A549 (cell line): ENCODE data around the gene DRD1.

ENCODE experiments used
- BHLHE40 ChIP-seq: IDR thresholded peaks from 2 replicates; pipeline ENCODE4 v1.6.1; 2012; ENCODE audit warnings: low read depth, low read length, inconsistent platforms
- CTCF ChIP-seq: fragments of >200 bp; sonication (Bioruptor Twin); formaldehyde crosslinking; IDR thresholded peaks from 3 replicates; pipeline ENCODE4 v1.5.1; 2016
- HMGXB4 ChIP-seq: fragments of 250-450 bp; sonication (Bioruptor Pico); IDR thresholded peaks from 2 replicates; pipeline ENCODE4 v1.5.0; 2021; ENCODE audit warnings: mild to moderate bottlenecking, moderate library complexity, borderline replicate concordance
- JUN ChIP-seq, 2 experiments: fragments of >200 bp; sonication (Bioruptor Twin); formaldehyde crosslinking; IDR thresholded peaks; 2 replicates in 1 of 2; 3 replicates in 1 of 2; pipeline ENCODE4 v1.6.1; 2016 to 2017
- JUNB ChIP-seq: fragments of >200 bp; sonication (Bioruptor Twin); formaldehyde crosslinking; IDR thresholded peaks from 2 replicates; pipeline ENCODE4 v1.6.1; 2016
- NPAS2 ChIP-seq: fragments of 250-450 bp; sonication (Bioruptor Pico); IDR thresholded peaks from 2 replicates; pipeline ENCODE4 v1.8.0; 2022; ENCODE audit warnings: mild to moderate bottlenecking, moderate library complexity, borderline replicate concordance
- POLR2A ChIP-seq: IDR thresholded peaks from 2 replicates; pipeline ENCODE4 v1.6.1; 2012; ENCODE audit warnings: mild to moderate bottlenecking, low read length
- RAD21 ChIP-seq, 2 experiments: fragments of >200 bp in 1 of 2; sonication (Bioruptor Twin) in 1 of 2; formaldehyde crosslinking in 1 of 2; IDR thresholded peaks in 1 of 2; conservative IDR thresholded peaks in 1 of 2; 2 replicates in 1 of 2; 3 replicates in 1 of 2; pipeline ENCODE4 v1.6.1; 2012 to 2018; ENCODE audit warnings: inconsistent platforms in 1 of 2
- RFX5 ChIP-seq: fragments of 450-650 bp; IDR thresholded peaks from 2 replicates; pipeline ENCODE4 v1.7.1; 2014; ENCODE audit warnings: antibody characterized with exemption, mild to moderate bottlenecking, moderate library complexity
- SREBF2 ChIP-seq: fragments of 450-650 bp; IDR thresholded peaks from 2 replicates; pipeline ENCODE4 v1.6.1; 2014; ENCODE audit warnings: mild to moderate bottlenecking, moderate library complexity
- TF ChIP-seq, protein P1 (sequence below): IDR thresholded peaks from 2 replicates; pipeline ENCODE4 v1.6.1; 2012
- TF ChIP-seq, protein P2 (sequence below): IDR thresholded peaks from 2 replicates; pipeline ENCODE4 v1.6.1; 2012

GRCh38 chr5:175487514-175488222 lies 43.7 kb upstream of the DRD1 start:
- TF ChIP-seq, protein P1, sequence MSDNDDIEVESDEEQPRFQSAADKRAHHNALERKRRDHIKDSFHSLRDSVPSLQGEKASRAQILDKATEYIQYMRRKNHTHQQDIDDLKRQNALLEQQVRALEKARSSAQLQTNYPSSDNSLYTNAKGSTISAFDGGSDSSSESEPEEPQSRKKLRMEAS: no peak
- TF ChIP-seq CTCF: no peak
- no peak for TF ChIP-seq BHLHE40
- no peak for TF ChIP-seq SREBF2
- TF ChIP-seq RFX5: no peak
- TF ChIP-seq, protein P2, sequence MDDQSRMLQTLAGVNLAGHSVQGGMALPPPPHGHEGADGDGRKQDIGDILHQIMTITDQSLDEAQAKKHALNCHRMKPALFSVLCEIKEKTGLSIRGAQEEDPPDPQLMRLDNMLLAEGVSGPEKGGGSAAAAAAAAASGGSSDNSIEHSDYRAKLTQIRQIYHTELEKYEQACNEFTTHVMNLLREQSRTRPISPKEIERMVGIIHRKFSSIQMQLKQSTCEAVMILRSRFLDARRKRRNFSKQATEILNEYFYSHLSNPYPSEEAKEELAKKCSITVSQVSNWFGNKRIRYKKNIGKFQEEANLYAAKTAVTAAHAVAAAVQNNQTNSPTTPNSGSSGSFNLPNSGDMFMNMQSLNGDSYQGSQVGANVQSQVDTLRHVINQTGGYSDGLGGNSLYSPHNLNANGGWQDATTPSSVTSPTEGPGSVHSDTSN: no peak
- TF ChIP-seq HMGXB4 (CRISPR knock-in tag): no peak
- TF ChIP-seq NPAS2 (CRISPR knock-in tag): no peak
- TF ChIP-seq POLR2A: no peak
- no peak for TF ChIP-seq RAD21 (conservative IDR thresholded peaks at IDR 0.05 in 1 of 2, IDR thresholded peaks at IDR 0.05 in 1 of 2)
- TF ChIP-seq JUNB: no peak
- no peak for TF ChIP-seq JUN (IDR thresholded peaks at IDR 0.05)
